Gastrocnemius medialis (tissue), 4 donors: ENCODE measurements around the gene CD3E. TPM values are rescaled to one million over a fixed set of nuclear protein-coding genes. Genes with fewer than 3 reads are reported as not detected.

Source experiments
- ATAC-seq, 2 donors: fragments of 150-250 bp; one replicate each; pipeline ENCODE4 v1.9.1; 2016
- DNase-seq, 2 donors: peaks; one replicate each; pipeline ENCODE4 v3.0.0-alpha.2; 2019
- H3K27ac ChIP-seq, 4 donors: fragments of 200-600 bp; sonication (generic); 1 replicate in 1 of 4; 2 replicates in 3 of 4; pipeline ENCODE4 v1.5.1; 2016 to 2018; ENCODE audit warnings: mild to moderate bottlenecking in 2 of 4, moderate library complexity in 1 of 4
- H3K27me3 ChIP-seq, 3 donors: fragments of 200-600 bp; sonication (generic) in 2 of 3; 1 replicate in 1 of 3; 2 replicates in 2 of 3; pipeline versions ENCODE4 v1.5.1 to v1.6.0; 2016 to 2019; ENCODE audit warnings: mild to moderate bottlenecking in 1 of 3, moderate library complexity in 1 of 3
- H3K36me3 ChIP-seq, 2 donors: fragments of 200-600 bp; sonication (generic) in 1 of 2; one replicate each; pipeline ENCODE4 v1.5.1; 2017 to 2018
- H3K4me1 ChIP-seq, 2 donors: fragments of 200-600 bp; sonication (generic) in 1 of 2; one replicate each; pipeline ENCODE4 v1.5.1; 2016 to 2017; ENCODE audit warnings: mild to moderate bottlenecking in 2 of 2
- H3K4me3 ChIP-seq, 4 donors: fragments of 200-600 bp; sonication (generic) in 3 of 4; 1 replicate in 1 of 4; 2 replicates in 3 of 4; pipeline ENCODE4 v1.5.1; 2016 to 2019; ENCODE audit warnings: mild to moderate bottlenecking in 2 of 4
- H3K9me3 ChIP-seq, 3 donors: fragments of 200-600 bp; sonication (generic) in 2 of 3; 1 replicate in 1 of 3; 2 replicates in 2 of 3; pipeline ENCODE4 v1.5.1; 2016 to 2019
- POLR2A ChIP-seq, 2 donors: fragments of 450-650 bp; IDR thresholded peaks; one replicate each; pipeline ENCODE4 v1.6.1; 2017; ENCODE audit warnings: antibody characterized with exemption in 2 of 2, mild to moderate bottlenecking in 2 of 2, moderate library complexity in 2 of 2
- in situ Hi-C, 4 donors: fragments of 200-750 bp; cut with MboI; loops; one replicate each; pipeline versions ENCODE4 v1.15.0 to v1.8.0; 2017; ENCODE audit warnings: low sequenced_read_pairs in 4 of 4
- intact Hi-C: fragments of 100-400 bp; cut with DNase I; formaldehyde crosslinking; loops from one replicate; pipeline ENCODE4 v1.15.1; 2023; ENCODE audit warnings: low total_unique reads
- total RNA-seq, 4 donors: library from RNA; depleted of rRNA; stranded (reverse); fragments of >200 nt; gene quantifications; one replicate each; pipeline versions ENCODE4 v1.1.0 to v1.2.3, GENCODE V29; 2016
- TF ChIP-seq, protein P1 (sequence below), 5 experiments: fragments of 450-650 bp in 3 of 5; fragments of 200-600 bp in 2 of 5; sonication (generic) in 2 of 5; IDR thresholded peaks in 4 of 5; conservative IDR thresholded peaks in 1 of 5; 1 replicate in 4 of 5; 2 replicates in 1 of 5; pipeline ENCODE4 v1.5.1; 2016 to 2019; ENCODE audit warnings: antibody characterized with exemption in 5 of 5, mild to moderate bottlenecking in 3 of 5, moderate library complexity in 3 of 5

CD3E gene
- total RNA-seq, 4 donors from 2014 or later = 0.42 to 0.51 TPM; not detected in 2

DNA sequence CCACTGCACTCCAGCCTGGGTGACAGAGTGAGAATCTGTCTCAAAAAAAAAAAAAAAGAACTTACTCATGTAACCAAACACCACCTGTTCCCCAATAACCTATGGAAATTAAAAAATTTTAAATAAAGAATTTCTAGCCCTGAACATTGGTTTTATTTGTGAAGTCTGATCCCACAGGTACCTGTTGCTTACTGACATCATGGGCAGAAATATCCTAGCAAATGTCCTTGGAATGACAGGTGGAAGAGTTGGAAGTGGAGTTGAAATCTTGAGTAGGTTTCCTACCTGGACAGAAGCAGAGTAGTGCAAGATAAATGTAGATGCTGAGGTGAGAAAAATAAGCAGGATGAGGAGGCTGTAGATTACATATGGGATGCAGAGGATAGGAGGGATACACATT, 20.8 kb downstream of the CD3E start:
- intact Hi-C loops (no loop called here), in situ Hi-C loops (no loop called here)
- ATAC-seq (no peak), DNase-seq (no peak)
- TF ChIP-seq POLR2A (IDR thresholded peaks at IDR 0.05) = no peak
- TF ChIP-seq, protein P1, sequence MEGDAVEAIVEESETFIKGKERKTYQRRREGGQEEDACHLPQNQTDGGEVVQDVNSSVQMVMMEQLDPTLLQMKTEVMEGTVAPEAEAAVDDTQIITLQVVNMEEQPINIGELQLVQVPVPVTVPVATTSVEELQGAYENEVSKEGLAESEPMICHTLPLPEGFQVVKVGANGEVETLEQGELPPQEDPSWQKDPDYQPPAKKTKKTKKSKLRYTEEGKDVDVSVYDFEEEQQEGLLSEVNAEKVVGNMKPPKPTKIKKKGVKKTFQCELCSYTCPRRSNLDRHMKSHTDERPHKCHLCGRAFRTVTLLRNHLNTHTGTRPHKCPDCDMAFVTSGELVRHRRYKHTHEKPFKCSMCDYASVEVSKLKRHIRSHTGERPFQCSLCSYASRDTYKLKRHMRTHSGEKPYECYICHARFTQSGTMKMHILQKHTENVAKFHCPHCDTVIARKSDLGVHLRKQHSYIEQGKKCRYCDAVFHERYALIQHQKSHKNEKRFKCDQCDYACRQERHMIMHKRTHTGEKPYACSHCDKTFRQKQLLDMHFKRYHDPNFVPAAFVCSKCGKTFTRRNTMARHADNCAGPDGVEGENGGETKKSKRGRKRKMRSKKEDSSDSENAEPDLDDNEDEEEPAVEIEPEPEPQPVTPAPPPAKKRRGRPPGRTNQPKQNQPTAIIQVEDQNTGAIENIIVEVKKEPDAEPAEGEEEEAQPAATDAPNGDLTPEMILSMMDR (IDR thresholded peaks at IDR 0.05 in 4 of 5, conservative IDR thresholded peaks at IDR 0.05 in 1 of 5) = no peak
- no peaks in the 10 kb centered on the region for H3K36me3 ChIP-seq
- H3K27ac ChIP-seq = no peak overlapping the region
- no peaks in the 10 kb centered on the region for H3K27me3 ChIP-seq
- no peaks in the 10 kb centered on the region for H3K9me3 ChIP-seq
- no peak overlapping the region for H3K4me3 ChIP-seq
- no peaks in the 10 kb centered on the region for H3K4me1 ChIP-seq

DNA sequence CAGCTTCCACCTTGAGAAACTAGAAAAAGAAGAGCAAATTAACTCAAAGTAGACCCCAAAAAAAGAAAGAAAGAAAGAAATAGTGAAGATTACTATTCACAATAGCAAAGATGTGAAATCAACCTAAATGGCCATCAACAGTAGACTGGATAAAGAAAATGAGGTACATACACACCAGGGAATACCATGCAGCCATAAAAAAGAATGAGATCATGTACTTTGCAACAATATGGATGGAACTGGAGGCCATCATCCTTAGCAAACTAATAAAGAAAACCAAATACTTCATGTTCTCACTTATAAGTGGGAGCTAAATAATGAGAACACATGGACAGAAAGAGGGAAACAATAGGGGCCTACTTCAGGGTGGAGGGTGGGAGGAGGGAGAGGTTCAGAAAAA, 24.2 kb downstream of the CD3E start:
- TF ChIP-seq, protein P1 (IDR thresholded peaks at IDR 0.05 in 4 of 5, conservative IDR thresholded peaks at IDR 0.05 in 1 of 5) = no peak
- TF ChIP-seq POLR2A (IDR thresholded peaks at IDR 0.05) = no peak
- Histone ChIP-seq H3K9me3 (no peaks in the 10 kb centered on the region), H3K4me1 (no peaks in the 10 kb centered on the region), H3K4me3 (no peak overlapping the region), H3K27me3 (no peaks in the 10 kb centered on the region), H3K36me3 (no peaks in the 10 kb centered on the region), H3K27ac (no peak overlapping the region)
- intact Hi-C loops (no loop called here), in situ Hi-C loops (no loop called here)
- no peak for DNase-seq
- no peak for ATAC-seq

DNA sequence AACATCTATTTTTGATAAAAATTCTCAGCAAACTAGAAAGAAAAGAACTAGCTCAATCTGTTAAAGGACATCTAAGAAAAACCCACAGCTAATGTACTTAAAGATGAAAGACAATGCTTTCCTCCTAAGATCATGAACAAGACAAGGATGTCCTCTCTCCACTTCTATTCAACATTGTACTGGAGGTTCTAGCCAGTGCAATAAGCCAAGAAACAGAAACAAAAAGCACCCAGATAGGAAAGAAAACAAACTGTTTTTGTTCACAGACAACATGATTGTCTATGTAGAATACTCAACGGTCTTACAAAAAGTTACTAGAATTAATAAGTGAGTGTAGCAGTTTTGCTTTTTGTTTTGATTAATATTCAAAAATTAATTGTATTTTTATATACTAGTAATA, 30.2 kb downstream of the CD3E start:
- DNase-seq (no peak), ATAC-seq (no peak)
- TF ChIP-seq, protein P1 (IDR thresholded peaks at IDR 0.05 in 4 of 5, conservative IDR thresholded peaks at IDR 0.05 in 1 of 5) = no peak
- TF ChIP-seq POLR2A (IDR thresholded peaks at IDR 0.05) = no peak
- Histone ChIP-seq H3K27me3 (no peaks in the 10 kb centered on the region), H3K36me3 (no peaks in the 10 kb centered on the region), H3K27ac (no peak overlapping the region), H3K4me3 (no peak overlapping the region), H3K9me3 (no peaks in the 10 kb centered on the region), H3K4me1 (no peaks in the 10 kb centered on the region)
- in situ Hi-C loops = no loop called here
- intact Hi-C loops = no loop called here

DNA sequence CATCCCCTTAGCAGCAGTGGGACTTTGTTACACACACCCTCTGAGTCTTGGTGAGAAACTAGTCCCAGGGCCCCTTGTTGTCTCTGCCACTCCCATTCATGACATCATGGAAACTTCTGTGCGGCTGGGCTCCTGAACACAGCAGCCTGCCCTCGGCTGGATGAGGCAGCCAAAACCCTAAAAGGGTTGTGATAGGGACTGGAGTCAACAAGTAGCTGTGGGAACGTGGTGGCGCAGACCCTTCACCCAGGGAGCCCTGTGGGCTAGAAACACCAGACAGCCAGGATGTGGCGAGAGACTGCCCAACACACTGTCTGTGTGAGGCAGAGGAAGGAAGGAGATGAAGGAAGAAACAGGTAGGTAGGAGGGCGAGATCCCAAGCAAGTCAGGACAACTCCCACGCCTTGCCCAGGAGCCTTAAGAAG, 34.1 kb downstream of the CD3E start:
- DNase-seq (no peak), ATAC-seq (no peak)

More for the DNA sequence above, 34.1 kb downstream of the CD3E start:
- in situ Hi-C loops (no loop called here), intact Hi-C loops (no loop called here)
- H3K9me3 ChIP-seq = no peaks in the 10 kb centered on the region
- no peaks in the 10 kb centered on the region for H3K27me3 ChIP-seq
- no peaks in the 10 kb centered on the region for H3K4me1 ChIP-seq
- no peak overlapping the region for H3K27ac ChIP-seq
- H3K4me3 ChIP-seq = no peak overlapping the region
- TF ChIP-seq POLR2A (IDR thresholded peaks at IDR 0.05) = no peak
- TF ChIP-seq, protein P1 (IDR thresholded peaks at IDR 0.05 in 4 of 5, conservative IDR thresholded peaks at IDR 0.05 in 1 of 5) = no peak
- no peaks in the 10 kb centered on the region for H3K36me3 ChIP-seq
